ENCODE data around the gene TMEM175.

Gene TMEM175

GRCh38 chr4:931960-932712 lies at the start of gene TMEM175, which contains the start of gene GAK:
Gene TMEM175 (plus strand): TSS chr4:932460. CDS start chr4:947740, 15,280 bp downstream.
Gene GAK (minus strand): TSS chr4:932316. CDS start chr4:932187, 129 bp downstream.
- TF ChIP-seq GATA2 (IDR thresholded peaks at IDR 0.05; ENCODE audit: low read depth, low read length): no peak; the same call in 1 of the 2 replicates
- TF ChIP-seq GATA3 (IDR thresholded peaks at IDR 0.05; ENCODE audit: low read depth, low read length): no peak

GRCh38 chr4:882646-883045 lies 49.6 kb upstream of the TMEM175 start:
- TF ChIP-seq GATA3 (IDR thresholded peaks at IDR 0.05; ENCODE audit: low read depth, low read length) (no peak), GATA2 (IDR thresholded peaks at IDR 0.05; ENCODE audit: low read depth, low read length) (no peak)

- TF ChIP-seq GATA2 (IDR thresholded peaks at IDR 0.05; ENCODE audit: low read depth, low read length): no peak
Observed at GRCh38 chr4:883377-884095, 48.7 kb upstream of the TMEM175 start.

GRCh38 chr4:884259-884658 lies 48.0 kb upstream of the TMEM175 start:
- TF ChIP-seq GATA3 (IDR thresholded peaks at IDR 0.05; ENCODE audit: low read depth, low read length) (no peak), GATA2 (IDR thresholded peaks at IDR 0.05; ENCODE audit: low read depth, low read length) (no peak)

- TF ChIP-seq GATA3 (IDR thresholded peaks at IDR 0.05; ENCODE audit: low read depth, low read length) (no peak), GATA2 (IDR thresholded peaks at IDR 0.05; ENCODE audit: low read depth, low read length) (no peak)
Observed at GRCh38 chr4:884896-885295, 47.4 kb upstream of the TMEM175 start.

- TF ChIP-seq GATA2 (IDR thresholded peaks at IDR 0.05; ENCODE audit: low read depth, low read length) (no peak), GATA3 (IDR thresholded peaks at IDR 0.05; ENCODE audit: low read depth, low read length) (no peak)
Observed at GRCh38 chr4:885353-885752, 46.9 kb upstream of the TMEM175 start.

- TF ChIP-seq GATA3 (IDR thresholded peaks at IDR 0.05; ENCODE audit: low read depth, low read length) (no peak), GATA2 (IDR thresholded peaks at IDR 0.05; ENCODE audit: low read depth, low read length) (no peak)
Observed at GRCh38 chr4:886244-886643, 46.0 kb upstream of the TMEM175 start.

GRCh38 chr4:887034-887763 lies 45.1 kb upstream of the TMEM175 start:
- no peak for TF ChIP-seq GATA2 (IDR thresholded peaks at IDR 0.05; ENCODE audit: low read depth, low read length)
- no peak for TF ChIP-seq GATA3 (IDR thresholded peaks at IDR 0.05; ENCODE audit: low read depth, low read length)

- no peak for TF ChIP-seq GATA3 (IDR thresholded peaks at IDR 0.05; ENCODE audit: low read depth, low read length)
- no peak for TF ChIP-seq GATA2 (IDR thresholded peaks at IDR 0.05; ENCODE audit: low read depth, low read length)
Observed at GRCh38 chr4:888029-888428, 44.2 kb upstream of the TMEM175 start.

GRCh38 chr4:889516-889915 lies 42.7 kb upstream of the TMEM175 start:
- no peak for TF ChIP-seq GATA3 (IDR thresholded peaks at IDR 0.05; ENCODE audit: low read depth, low read length)
- TF ChIP-seq GATA2 (IDR thresholded peaks at IDR 0.05; ENCODE audit: low read depth, low read length): no peak

- TF ChIP-seq GATA3 (IDR thresholded peaks at IDR 0.05; ENCODE audit: low read depth, low read length) (no peak), GATA2 (IDR thresholded peaks at IDR 0.05; ENCODE audit: low read depth, low read length) (no peak)
Observed at GRCh38 chr4:890036-890695, 42.1 kb upstream of the TMEM175 start.

GRCh38 chr4:891747-892146 lies 40.5 kb upstream of the TMEM175 start:
- TF ChIP-seq GATA2 (IDR thresholded peaks at IDR 0.05; ENCODE audit: low read depth, low read length) (no peak), GATA3 (IDR thresholded peaks at IDR 0.05; ENCODE audit: low read depth, low read length) (no peak)

GRCh38 chr4:892780-893179 lies 39.5 kb upstream of the TMEM175 start:
- TF ChIP-seq GATA3 (IDR thresholded peaks at IDR 0.05; ENCODE audit: low read depth, low read length) (no peak), GATA2 (IDR thresholded peaks at IDR 0.05; ENCODE audit: low read depth, low read length) (no peak)

Data from SH-SY5Y (cell line).